Measurements from ENCODE around the gene PTPRK. TPM values are rescaled to one million over a fixed set of nuclear protein-coding genes. Genes with fewer than 3 reads are reported as not detected.

The PTPRK gene
- total RNA-seq, 2 donors from 2014 or later = 7.6 to 12.3 TPM

- H3K27ac Mint-ChIP-seq = no peak overlapping the region
- ATAC-seq (replicated peaks) = no peak
- no peaks in the 10 kb centered on the region for H3K9me3 Mint-ChIP-seq
- no peaks in the 10 kb centered on the region for H3K36me3 Mint-ChIP-seq (ENCODE audit: low read depth)
- no peak overlapping the region for H3K4me3 Mint-ChIP-seq
- no peaks in the 10 kb centered on the region for H3K27me3 Mint-ChIP-seq
- no peaks in the 10 kb centered on the region for H3K4me1 Mint-ChIP-seq
These were observed 102.7 kb downstream of the PTPRK start for GRCh38 chr6:128417698-128418097.

GRCh38 chr6:128415387-128415786 is 105.0 kb downstream of the PTPRK start:
- ATAC-seq (replicated peaks) = no peak
- Mint-ChIP-seq H3K9me3 (no peaks in the 10 kb centered on the region), H3K27ac (no peak overlapping the region), H3K36me3 (ENCODE audit: low read depth) (no peaks in the 10 kb centered on the region), H3K27me3 (no peaks in the 10 kb centered on the region), H3K4me3 (no peak overlapping the region), H3K4me1 (no peaks in the 10 kb centered on the region)

- Mint-ChIP-seq H3K27ac (no peak overlapping the region), H3K4me3 (no peak overlapping the region), H3K9me3 (no peaks in the 10 kb centered on the region), H3K4me1 (no peaks in the 10 kb centered on the region), H3K27me3 (no peaks in the 10 kb centered on the region), H3K36me3 (ENCODE audit: low read depth) (no peaks in the 10 kb centered on the region)
- ATAC-seq (replicated peaks) = no peak
These were observed 105.5 kb downstream of the PTPRK start for GRCh38 chr6:128414943-128415342.

- Mint-ChIP-seq H3K9me3 (no peaks in the 10 kb centered on the region), H3K4me3 (no peak overlapping the region), H3K4me1 (no peaks in the 10 kb centered on the region), H3K36me3 (ENCODE audit: low read depth) (no peaks in the 10 kb centered on the region), H3K27me3 (no peaks in the 10 kb centered on the region), H3K27ac (no peak overlapping the region)
- no peak for ATAC-seq (replicated peaks)
These were observed 107.1 kb downstream of the PTPRK start for GRCh38 chr6:128413291-128413690.

GRCh38 chr6:128412680-128413079 is 107.7 kb downstream of the PTPRK start:
- H3K4me1 Mint-ChIP-seq = no peaks in the 10 kb centered on the region
- no peak overlapping the region for H3K4me3 Mint-ChIP-seq
- no peaks in the 10 kb centered on the region for H3K9me3 Mint-ChIP-seq
- ATAC-seq (replicated peaks) = no peak
- no peak overlapping the region for H3K27ac Mint-ChIP-seq
- no peaks in the 10 kb centered on the region for H3K36me3 Mint-ChIP-seq (ENCODE audit: low read depth)
- no peaks in the 10 kb centered on the region for H3K27me3 Mint-ChIP-seq

GRCh38 chr6:128410584-128410983 is 109.8 kb downstream of the PTPRK start:
- H3K36me3 Mint-ChIP-seq (ENCODE audit: low read depth) = no peaks in the 10 kb centered on the region
- no peak overlapping the region for H3K4me3 Mint-ChIP-seq
- no peaks in the 10 kb centered on the region for H3K4me1 Mint-ChIP-seq
- no peaks in the 10 kb centered on the region for H3K9me3 Mint-ChIP-seq
- H3K27ac Mint-ChIP-seq = no peak overlapping the region
- ATAC-seq (replicated peaks) = no peak
- peaks cover under 1% of the 10 kb centered on the region for H3K27me3 Mint-ChIP-seq

GRCh38 chr6:128409003-128409402 is 111.4 kb downstream of the PTPRK start:
- no peak for ATAC-seq (replicated peaks)
- H3K9me3 Mint-ChIP-seq = no peaks in the 10 kb centered on the region

GRCh38 chr6:128406453-128406852 is 113.9 kb downstream of the PTPRK start:
- H3K9me3 Mint-ChIP-seq = no peaks in the 10 kb centered on the region
- H3K4me3 Mint-ChIP-seq = no peak overlapping the region
- ATAC-seq (replicated peaks) = no peak
- H3K4me1 Mint-ChIP-seq = no peaks in the 10 kb centered on the region
- H3K27me3 Mint-ChIP-seq = peaks cover 3% of the 10 kb centered on the region
- H3K27ac Mint-ChIP-seq = no peak overlapping the region
- H3K36me3 Mint-ChIP-seq (ENCODE audit: low read depth) = no peaks in the 10 kb centered on the region

More at GRCh38 chr6:128409003-128409402, 111.4 kb downstream of the PTPRK start:
- no peaks in the 10 kb centered on the region for H3K36me3 Mint-ChIP-seq (ENCODE audit: low read depth)
- H3K4me3 Mint-ChIP-seq = no peak overlapping the region
- H3K27ac Mint-ChIP-seq = no peak overlapping the region
- H3K4me1 Mint-ChIP-seq = no peaks in the 10 kb centered on the region
- H3K27me3 Mint-ChIP-seq = peaks cover 3% of the 10 kb centered on the region

- Mint-ChIP-seq H3K36me3 (ENCODE audit: low read depth) (no peaks in the 10 kb centered on the region), H3K4me1 (no peaks in the 10 kb centered on the region), H3K9me3 (no peaks in the 10 kb centered on the region), H3K27me3 (peaks cover 3% of the 10 kb centered on the region), H3K27ac (no peak overlapping the region), H3K4me3 (no peak overlapping the region)
- ATAC-seq (replicated peaks) = peak; percentile 54
These were observed 116.6 kb downstream of the PTPRK start for GRCh38 chr6:128403618-128404444.

- H3K9me3 Mint-ChIP-seq = no peaks in the 10 kb centered on the region
- H3K4me3 Mint-ChIP-seq = no peak overlapping the region
- no peak for ATAC-seq (replicated peaks)
- no peaks in the 10 kb centered on the region for H3K4me1 Mint-ChIP-seq
- no peaks in the 10 kb centered on the region for H3K36me3 Mint-ChIP-seq (ENCODE audit: low read depth)
- peaks cover 3% of the 10 kb centered on the region for H3K27me3 Mint-ChIP-seq
- no peak overlapping the region for H3K27ac Mint-ChIP-seq
These were observed 119.5 kb downstream of the PTPRK start for GRCh38 chr6:128400875-128401274.

GRCh38 chr6:128397996-128398395 is 122.4 kb downstream of the PTPRK start:
- no peak overlapping the region for H3K27ac Mint-ChIP-seq
- no peaks in the 10 kb centered on the region for H3K36me3 Mint-ChIP-seq (ENCODE audit: low read depth)
- no peak for ATAC-seq (replicated peaks)
- no peaks in the 10 kb centered on the region for H3K27me3 Mint-ChIP-seq
- H3K4me3 Mint-ChIP-seq = no peak overlapping the region
- no peaks in the 10 kb centered on the region for H3K4me1 Mint-ChIP-seq
- no peaks in the 10 kb centered on the region for H3K9me3 Mint-ChIP-seq

GRCh38 chr6:128395596-128395995 is 124.8 kb downstream of the PTPRK start:
- Mint-ChIP-seq H3K4me3 (no peak overlapping the region), H3K9me3 (no peaks in the 10 kb centered on the region), H3K27ac (no peak overlapping the region), H3K4me1 (no peaks in the 10 kb centered on the region), H3K36me3 (ENCODE audit: low read depth) (no peaks in the 10 kb centered on the region), H3K27me3 (no peaks in the 10 kb centered on the region)
- no peak for ATAC-seq (replicated peaks)

GRCh38 chr6:128395188-128395587 is 125.2 kb downstream of the PTPRK start:
- H3K27me3 Mint-ChIP-seq = no peaks in the 10 kb centered on the region
- H3K36me3 Mint-ChIP-seq (ENCODE audit: low read depth) = no peaks in the 10 kb centered on the region
- H3K9me3 Mint-ChIP-seq = no peaks in the 10 kb centered on the region
- no peak overlapping the region for H3K4me3 Mint-ChIP-seq
- H3K27ac Mint-ChIP-seq = no peak overlapping the region
- no peak for ATAC-seq (replicated peaks)
- H3K4me1 Mint-ChIP-seq = no peaks in the 10 kb centered on the region

- H3K9me3 Mint-ChIP-seq = no peaks in the 10 kb centered on the region
- no peak for ATAC-seq (replicated peaks)
- no peak overlapping the region for H3K27ac Mint-ChIP-seq
- H3K36me3 Mint-ChIP-seq (ENCODE audit: low read depth) = no peaks in the 10 kb centered on the region
- no peaks in the 10 kb centered on the region for H3K4me1 Mint-ChIP-seq
- H3K27me3 Mint-ChIP-seq = peaks cover 3% of the 10 kb centered on the region
- no peak overlapping the region for H3K4me3 Mint-ChIP-seq
These were observed 126.2 kb downstream of the PTPRK start for GRCh38 chr6:128394167-128394566.

GRCh38 chr6:128389820-128390534 is 130.4 kb downstream of the PTPRK start:
- no peaks in the 10 kb centered on the region for H3K9me3 Mint-ChIP-seq
- H3K4me3 Mint-ChIP-seq = no peak overlapping the region
- ATAC-seq (replicated peaks) = no peak
- H3K4me1 Mint-ChIP-seq = no peaks in the 10 kb centered on the region
- H3K36me3 Mint-ChIP-seq (ENCODE audit: low read depth) = no peaks in the 10 kb centered on the region
- H3K27me3 Mint-ChIP-seq = peaks cover 3% of the 10 kb centered on the region
- no peak overlapping the region for H3K27ac Mint-ChIP-seq

Measured in activated T-helper 17 cell treated with anti-CD3 and anti-CD28 coated beads, Interleukin-2, amount 50 U/mL, for 72 hours (primary cell).